ENCODE results near the gene CDCA3.
"Not testable (repeated sequence)": the region's sequence is repeated elsewhere in the genome, so short reads cannot be mapped to it uniquely, and the experiment has no call there.

Gene CDCA3

DNA sequence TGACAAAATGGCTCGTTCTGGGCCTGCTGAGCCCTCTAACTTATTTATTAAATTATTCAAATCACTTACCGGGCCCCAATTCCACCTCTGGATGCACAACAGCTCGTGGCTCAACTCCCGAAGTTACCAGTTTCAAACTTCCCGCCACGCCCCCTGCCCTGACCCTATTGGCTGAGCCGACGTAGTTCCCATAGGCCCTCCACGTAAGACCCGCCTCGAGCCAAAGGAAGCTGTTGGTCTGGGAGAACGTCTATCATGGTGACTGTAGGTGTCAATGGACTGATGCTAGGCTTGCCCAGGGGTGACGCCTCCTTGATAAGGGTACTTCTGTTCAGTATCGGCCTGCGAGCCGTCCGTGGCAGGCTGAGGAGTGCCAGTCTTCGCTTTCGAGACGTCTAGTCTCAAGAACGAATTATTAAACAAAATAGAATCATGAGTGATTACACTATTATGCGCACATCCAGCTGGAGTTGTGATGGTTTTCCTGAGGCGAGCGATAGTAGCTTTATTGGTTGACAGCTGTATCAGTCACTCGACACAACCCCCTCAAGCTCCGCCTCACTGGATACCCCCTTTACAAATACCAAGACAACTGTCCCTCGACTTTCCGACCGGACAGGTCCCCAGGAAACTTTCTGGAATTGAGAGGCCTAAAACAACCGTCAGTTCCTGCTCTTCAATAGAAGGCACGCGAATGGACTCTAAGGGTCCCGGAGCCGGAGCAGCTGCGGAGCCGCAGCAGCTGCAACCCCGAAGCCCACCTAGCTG is at the start of gene CDCA3:
Gene CDCA3 (minus strand): TSS at position 134 of the 768 bp plus-strand sequence. CDS start 334 bp downstream, outside the sequence.
- Mint-ChIP-seq H3K4me3 (peak within 1 kb of the TSS; percentile 84), H3K9me3 (no peaks in the 10 kb centered on the region), H3K36me3 (peaks cover 15% of the 10 kb centered on the region), H3K27ac (peak within 1 kb of the TSS; percentile 82), H3K4me1 (peaks cover 57% of the 10 kb centered on the region), H3K27me3 (no peaks in the 10 kb centered on the region)
- ATAC-seq: peak; percentile 79

DNA sequence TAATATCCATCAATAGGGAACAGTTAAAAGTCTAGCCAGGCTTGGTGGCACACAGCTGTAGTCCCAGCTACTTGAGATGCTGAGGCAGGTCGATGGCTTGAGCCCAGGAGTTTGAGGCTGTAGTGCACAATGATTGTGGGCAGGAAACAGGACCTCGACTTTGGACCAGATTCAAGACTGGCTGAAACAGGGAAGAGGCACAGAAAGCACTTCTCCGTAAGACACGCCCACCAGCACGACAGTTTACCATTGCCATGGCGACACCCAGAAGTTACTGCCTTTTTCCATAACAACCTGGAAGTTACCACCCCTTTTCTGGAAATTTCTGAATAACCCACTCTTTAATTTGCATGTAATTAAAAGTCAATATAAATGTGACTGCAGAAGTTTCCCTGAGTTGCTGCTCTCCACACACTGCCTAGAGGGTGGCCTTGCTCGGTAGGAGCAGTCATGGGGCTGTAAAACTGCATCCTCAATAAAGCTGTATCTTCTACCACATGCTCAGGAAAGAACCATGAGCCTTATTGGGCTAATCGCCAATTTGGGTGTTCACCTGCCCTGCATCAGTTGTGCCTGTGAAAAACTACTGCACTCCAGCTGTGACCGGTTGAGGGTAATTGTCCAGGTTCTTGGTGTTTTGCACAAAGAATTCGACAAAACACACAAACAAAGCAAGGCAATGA is 48.9 kb upstream of the CDCA3 start:
- no peak overlapping the region for H3K4me3 Mint-ChIP-seq
- no peak overlapping the region for H3K27ac Mint-ChIP-seq
- H3K9me3 Mint-ChIP-seq: no peaks in the 10 kb centered on the region
- no peaks in the 10 kb centered on the region for H3K27me3 Mint-ChIP-seq
- peaks cover 7% of the 10 kb centered on the region for H3K4me1 Mint-ChIP-seq
- no peaks in the 10 kb centered on the region for H3K36me3 Mint-ChIP-seq
- ATAC-seq: no peak

DNA sequence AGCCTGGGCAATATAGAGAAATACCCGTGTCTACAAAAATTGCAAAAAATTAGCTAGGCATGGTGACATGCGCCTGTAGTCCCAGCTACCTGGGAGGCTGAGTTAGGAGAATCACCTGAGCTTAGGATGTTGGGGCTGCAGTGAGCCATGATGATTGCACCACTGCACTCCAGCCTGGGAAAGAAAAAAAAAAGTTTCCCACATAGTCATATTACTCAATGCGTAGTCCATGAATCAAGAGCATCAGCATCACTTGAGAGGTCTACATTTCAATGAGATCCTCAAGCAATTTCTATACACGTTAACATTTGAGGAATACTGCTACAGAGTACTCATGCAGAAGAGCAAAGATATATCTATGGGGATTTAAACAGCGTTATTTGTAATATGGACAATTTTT is 48.3 kb upstream of the CDCA3 start:
- H3K9me3 Mint-ChIP-seq: no peaks in the 10 kb centered on the region
- no peaks in the 10 kb centered on the region for H3K36me3 Mint-ChIP-seq

DNA sequence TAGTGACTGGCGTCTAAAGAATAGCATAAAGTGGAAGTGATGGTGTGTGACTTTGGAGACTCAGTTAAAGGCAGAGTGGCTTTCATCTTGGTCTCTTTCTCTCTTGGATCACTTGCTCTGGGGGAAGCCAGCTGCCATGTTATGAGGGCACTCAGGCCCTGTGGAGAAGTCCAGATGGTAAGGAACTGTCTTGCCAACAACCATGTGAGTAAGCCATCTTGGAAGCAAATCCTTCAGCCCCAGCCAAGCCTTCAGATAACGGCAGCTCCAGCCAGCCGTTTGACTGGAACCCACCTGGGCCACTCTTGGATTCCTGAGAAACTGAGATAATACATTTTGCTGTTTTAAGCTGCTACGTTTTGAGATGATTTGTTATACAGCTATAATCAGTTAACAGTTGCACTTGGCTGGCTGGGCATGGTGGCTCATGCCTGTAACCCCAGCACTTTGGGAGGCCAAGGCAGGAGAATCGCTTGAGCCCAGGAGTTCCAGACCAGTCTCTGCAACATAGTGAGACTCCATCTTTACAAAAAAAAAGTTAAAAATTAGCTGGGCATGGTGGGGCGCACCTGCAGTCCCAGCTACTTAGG is 45.9 kb upstream of the CDCA3 start:
- Mint-ChIP-seq H3K27me3 (no peaks in the 10 kb centered on the region), H3K4me3 (no peak overlapping the region), H3K27ac (no peak overlapping the region), H3K4me1 (peaks cover 7% of the 10 kb centered on the region), H3K9me3 (no peaks in the 10 kb centered on the region), H3K36me3 (no peaks in the 10 kb centered on the region)
- no peak for ATAC-seq

More for the DNA sequence above, 48.3 kb upstream of the CDCA3 start:
- H3K4me3 Mint-ChIP-seq: no peak overlapping the region
- no peak overlapping the region for H3K27ac Mint-ChIP-seq
- H3K4me1 Mint-ChIP-seq: peaks cover 7% of the 10 kb centered on the region
- ATAC-seq: no peak
- no peaks in the 10 kb centered on the region for H3K27me3 Mint-ChIP-seq

DNA sequence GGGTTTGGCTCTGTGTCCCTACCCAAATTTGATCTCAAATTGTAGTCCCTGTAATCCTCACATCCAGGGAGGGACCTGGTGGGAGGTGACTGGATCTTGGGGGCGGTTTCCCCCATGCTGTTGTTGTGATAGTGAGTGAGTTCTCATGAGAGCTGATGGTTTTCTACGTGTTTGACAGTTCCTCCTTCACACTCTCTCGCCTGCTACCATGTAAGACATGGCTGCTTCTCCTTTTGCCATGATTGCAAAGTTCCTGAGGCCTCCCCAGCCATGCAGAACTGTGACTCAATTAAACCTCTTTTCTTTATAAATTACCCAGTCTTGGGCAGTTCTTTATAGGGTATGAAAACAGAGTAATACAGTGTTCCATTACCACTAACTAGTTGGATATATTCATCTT is 43.2 kb upstream of the CDCA3 start:
- no peak for ATAC-seq
- Mint-ChIP-seq H3K4me1 (peaks cover 17% of the 10 kb centered on the region), H3K27ac (no peak overlapping the region), H3K36me3 (no peaks in the 10 kb centered on the region), H3K9me3 (no peaks in the 10 kb centered on the region), H3K4me3 (no peak overlapping the region), H3K27me3 (no peaks in the 10 kb centered on the region)

DNA sequence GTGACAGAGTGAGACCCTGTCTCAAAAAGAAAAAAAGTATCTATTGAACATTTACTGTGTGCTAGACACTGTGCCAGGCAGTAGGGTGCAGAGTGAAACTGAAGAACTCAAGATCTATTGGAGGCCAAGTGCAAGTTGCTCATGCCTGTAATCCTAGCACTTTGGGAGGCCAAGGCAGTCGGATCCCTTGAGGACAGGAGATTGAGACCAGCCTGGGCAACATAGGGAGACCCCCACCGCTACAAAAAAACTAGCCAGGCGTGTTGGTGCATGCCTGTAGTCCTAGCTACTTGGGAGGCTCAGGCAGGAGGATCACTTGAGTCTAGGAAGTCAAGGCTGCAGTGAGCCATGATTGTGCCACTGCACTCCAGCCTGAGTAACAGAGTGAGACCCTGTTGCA is 41.6 kb upstream of the CDCA3 start:
- H3K4me3 Mint-ChIP-seq, ATAC-seq, H3K27ac Mint-ChIP-seq, H3K9me3 Mint-ChIP-seq, H3K36me3 Mint-ChIP-seq, H3K27me3 Mint-ChIP-seq: not testable (repeated sequence)
- H3K4me1 Mint-ChIP-seq: peaks cover 16% of the 10 kb centered on the region

DNA sequence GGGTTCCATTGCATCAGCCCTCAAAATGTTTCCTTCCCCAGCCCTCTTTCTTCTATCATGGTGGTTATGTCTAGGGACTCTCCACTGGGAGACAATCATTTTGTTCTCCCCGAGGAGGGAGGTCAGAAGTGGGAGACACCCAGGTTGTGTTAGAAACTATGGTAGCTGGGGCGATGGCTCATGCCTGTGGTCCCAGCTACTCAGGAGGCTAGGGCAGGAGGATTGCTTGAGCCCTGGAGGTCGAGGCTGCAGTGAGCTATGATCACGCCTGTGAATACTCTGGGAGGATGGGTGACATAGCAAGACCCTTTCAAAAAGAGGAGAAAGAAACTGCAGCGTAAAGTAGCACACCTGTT is 40.5 kb upstream of the CDCA3 start:
- no peaks in the 10 kb centered on the region for H3K9me3 Mint-ChIP-seq
- peak overlapping the region; percentile 84 for H3K4me3 Mint-ChIP-seq
- peak overlapping the region; percentile 93 for H3K27ac Mint-ChIP-seq
- ATAC-seq: no peak
- no peaks in the 10 kb centered on the region for H3K27me3 Mint-ChIP-seq
- H3K4me1 Mint-ChIP-seq: peaks cover 16% of the 10 kb centered on the region
- no peaks in the 10 kb centered on the region for H3K36me3 Mint-ChIP-seq

DNA sequence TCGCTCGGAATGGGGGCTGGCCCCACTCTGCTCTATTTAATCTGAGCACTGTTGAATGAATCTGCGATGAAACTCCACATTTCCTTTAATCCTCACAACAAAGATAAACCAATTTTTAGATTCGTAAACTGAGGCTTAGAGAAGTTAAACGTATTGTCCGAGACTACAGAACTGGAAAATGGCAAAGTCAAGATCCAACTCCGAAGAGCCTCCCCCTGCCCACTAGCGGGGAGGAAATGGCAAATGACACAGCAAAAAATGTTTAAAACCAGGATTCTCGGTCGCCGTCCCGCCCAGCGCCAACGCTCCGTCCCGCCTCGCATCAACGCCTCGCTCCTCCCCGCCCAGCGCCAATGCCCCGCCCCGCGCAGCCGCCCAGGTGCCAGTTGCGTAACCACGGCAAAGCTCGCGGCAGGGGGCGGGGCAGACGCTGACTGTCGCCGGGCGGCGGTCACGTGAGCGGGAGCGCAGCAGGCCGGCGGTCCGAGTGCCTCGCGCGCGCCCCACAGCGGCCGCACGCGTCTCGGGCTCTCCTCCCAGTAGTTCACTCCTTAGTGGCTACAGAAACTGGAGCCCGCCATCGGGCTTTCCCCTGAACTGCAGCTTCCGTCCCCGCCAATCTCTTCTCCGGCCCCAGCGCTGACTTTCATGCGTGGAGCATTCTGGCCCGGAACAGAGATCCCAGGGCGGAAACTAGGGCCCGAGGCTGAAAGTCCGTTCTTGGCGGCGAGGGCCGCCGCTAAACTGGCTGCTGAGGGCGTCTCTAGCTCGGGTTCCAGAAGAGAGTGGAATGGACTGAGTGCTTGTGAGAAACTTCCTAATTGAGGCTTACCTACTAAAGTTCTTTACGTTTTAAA is 39.9 kb upstream of the CDCA3 start:
- peak; percentile 98 for ATAC-seq
- Mint-ChIP-seq H3K27ac (peak overlapping the region; percentile 93), H3K4me3 (peak overlapping the region; percentile 84), H3K36me3 (no peaks in the 10 kb centered on the region), H3K4me1 (peaks cover 16% of the 10 kb centered on the region), H3K27me3 (no peaks in the 10 kb centered on the region), H3K9me3 (no peaks in the 10 kb centered on the region)

DNA sequence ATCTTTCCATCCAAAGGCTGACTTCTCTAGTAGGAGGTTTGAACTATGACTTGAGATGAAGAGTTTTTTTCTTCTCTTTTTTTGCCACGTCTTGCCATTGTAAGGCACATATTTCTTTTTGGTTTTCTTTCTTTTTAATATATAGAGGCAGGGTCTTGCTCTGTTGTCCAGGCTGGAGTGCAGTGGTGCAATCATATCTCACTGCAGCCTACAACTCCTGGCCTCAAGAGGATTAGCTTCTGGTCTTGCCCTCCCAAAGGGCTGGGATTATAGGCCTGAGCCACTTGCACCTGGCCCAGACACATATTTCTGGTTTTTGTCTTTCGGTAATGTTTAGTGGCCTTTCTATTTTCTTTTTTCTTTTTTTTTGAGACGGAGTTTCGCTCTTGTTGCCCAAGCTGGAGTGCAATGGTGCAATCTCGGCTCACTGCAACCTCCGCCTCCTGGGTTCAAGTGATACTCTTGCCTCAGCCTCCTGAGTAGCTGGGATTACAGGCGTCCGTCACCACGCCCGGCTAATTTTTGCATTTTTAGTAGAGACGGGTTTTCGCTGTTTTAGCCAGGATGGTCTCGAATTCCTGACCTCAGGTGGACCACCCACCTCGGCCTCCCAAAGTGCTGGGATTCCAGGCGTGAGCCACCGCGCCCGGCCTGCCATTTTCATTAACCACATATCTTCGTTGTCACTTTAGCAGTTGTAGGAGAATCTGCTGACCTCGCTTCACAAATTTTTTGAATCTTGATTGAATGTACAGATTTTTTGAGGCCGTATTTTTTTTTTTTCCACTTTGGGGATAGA is 38.9 kb upstream of the CDCA3 start:
- not testable (repeated sequence) for ATAC-seq, H3K9me3 Mint-ChIP-seq, H3K27me3 Mint-ChIP-seq, H3K36me3 Mint-ChIP-seq
- Mint-ChIP-seq H3K27ac (peak overlapping the region; percentile 93), H3K4me3 (peak overlapping the region; percentile 84), H3K4me1 (peaks cover 16% of the 10 kb centered on the region)

DNA sequence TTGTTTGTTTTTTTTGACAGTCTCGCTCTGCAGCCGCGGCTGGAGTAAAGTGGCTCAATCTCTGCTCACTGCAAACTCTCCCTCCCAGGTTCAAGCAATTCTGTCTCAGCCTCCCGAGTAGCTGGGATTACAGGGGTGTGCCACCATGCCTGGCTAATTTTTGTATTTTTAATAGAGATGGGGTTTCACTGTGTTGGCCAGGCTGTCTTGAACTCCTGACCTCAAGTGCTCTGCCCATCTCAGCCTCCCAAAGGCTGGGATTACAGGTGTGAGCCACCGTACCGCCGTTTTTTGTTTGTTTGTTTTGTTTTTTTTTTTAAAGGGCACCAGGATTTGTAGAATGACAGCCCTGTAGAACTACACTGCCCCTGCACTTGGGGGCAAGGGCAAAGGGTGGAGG is 37.7 kb upstream of the CDCA3 start:
- H3K36me3 Mint-ChIP-seq, H3K4me3 Mint-ChIP-seq, H3K27me3 Mint-ChIP-seq, H3K27ac Mint-ChIP-seq, H3K9me3 Mint-ChIP-seq, ATAC-seq: not testable (repeated sequence)
- H3K4me1 Mint-ChIP-seq: peaks cover 16% of the 10 kb centered on the region

DNA sequence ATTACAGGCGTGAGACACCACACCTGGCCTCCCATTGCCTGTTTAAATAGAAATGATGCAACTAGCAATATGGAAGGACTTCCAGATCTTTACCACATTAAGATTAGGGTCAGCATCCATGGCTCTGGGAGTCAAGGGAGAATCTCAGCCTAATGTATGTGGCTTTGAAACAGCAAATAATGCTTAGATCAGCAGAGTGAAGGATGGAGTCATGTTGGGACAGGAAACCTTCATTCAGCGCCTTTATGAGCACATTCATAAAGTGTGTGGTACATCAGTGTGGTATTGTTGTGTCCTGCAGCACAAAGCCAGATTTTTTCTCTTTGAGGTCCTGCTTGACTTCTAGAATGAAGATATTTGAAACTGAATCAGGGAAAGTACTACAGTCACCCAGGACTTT is 37.3 kb upstream of the CDCA3 start:
- Mint-ChIP-seq H3K9me3 (no peaks in the 10 kb centered on the region), H3K36me3 (no peaks in the 10 kb centered on the region), H3K4me1 (peaks cover 16% of the 10 kb centered on the region), H3K4me3 (no peak overlapping the region), H3K27me3 (no peaks in the 10 kb centered on the region), H3K27ac (no peak overlapping the region)
- ATAC-seq: no peak

DNA sequence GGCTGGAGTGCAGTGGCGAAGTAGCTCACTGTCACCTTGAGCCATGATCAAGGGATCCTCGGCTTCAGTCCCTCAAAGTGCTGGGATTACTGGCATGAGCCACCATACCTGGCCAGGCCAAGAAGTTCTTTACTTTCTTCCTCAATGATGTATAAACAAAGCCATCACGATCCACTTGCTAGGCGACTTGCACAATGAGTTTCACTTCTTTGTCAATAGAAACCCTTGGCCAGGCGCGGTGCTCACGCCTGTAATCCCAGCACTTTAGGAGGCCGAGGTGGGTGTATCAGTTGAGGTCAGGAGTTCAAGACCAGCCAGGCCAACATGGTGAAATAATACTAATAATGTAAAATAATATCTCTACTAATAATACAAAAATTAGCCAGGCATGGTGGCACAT is 36.4 kb upstream of the CDCA3 start:
- Mint-ChIP-seq H3K4me1 (peaks cover 16% of the 10 kb centered on the region), H3K36me3 (no peaks in the 10 kb centered on the region), H3K9me3 (no peaks in the 10 kb centered on the region), H3K4me3 (no peak overlapping the region), H3K27me3 (no peaks in the 10 kb centered on the region), H3K27ac (no peak overlapping the region)
- no peak for ATAC-seq

DNA sequence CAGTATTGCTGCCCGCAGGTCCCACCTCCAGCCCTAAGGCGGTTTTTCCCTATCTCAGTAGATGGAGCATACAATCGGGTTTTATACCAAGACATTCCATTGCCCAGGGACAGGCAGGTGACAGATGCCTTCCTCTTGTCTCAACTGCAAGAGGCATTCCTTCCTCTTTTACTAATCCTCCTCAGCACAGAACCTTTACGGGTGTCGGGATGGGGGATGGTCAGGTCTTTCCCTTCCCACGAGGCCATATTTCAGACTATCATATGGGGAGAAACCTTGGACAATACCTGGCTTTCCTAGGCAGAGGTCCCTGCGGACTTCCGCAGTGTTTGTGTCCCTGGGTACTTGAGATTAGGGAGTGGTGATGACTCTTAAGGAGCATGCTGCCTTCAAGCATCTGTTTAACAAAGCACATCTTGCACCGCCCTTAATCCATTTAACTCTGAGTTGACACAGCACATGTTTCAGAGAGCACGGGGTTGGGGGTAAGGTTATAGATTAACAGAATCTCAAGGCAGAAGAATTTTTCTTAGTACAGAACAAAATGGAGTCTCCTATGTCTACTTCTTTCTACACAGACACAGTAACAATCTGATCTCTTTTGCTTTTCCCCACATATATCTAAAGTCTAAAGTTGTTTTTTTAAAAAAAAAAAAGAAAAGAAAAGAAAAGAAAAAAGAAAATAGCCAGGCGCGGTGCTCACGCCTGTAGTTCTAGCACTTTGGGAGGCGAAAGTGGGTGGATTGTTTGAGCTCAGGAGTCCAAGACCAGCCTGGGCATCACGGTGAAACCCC is 35.3 kb upstream of the CDCA3 start:
- not testable (repeated sequence) for H3K4me3 Mint-ChIP-seq, ATAC-seq, H3K36me3 Mint-ChIP-seq, H3K27me3 Mint-ChIP-seq, H3K9me3 Mint-ChIP-seq, H3K27ac Mint-ChIP-seq
- peaks cover 11% of the 10 kb centered on the region for H3K4me1 Mint-ChIP-seq

DNA sequence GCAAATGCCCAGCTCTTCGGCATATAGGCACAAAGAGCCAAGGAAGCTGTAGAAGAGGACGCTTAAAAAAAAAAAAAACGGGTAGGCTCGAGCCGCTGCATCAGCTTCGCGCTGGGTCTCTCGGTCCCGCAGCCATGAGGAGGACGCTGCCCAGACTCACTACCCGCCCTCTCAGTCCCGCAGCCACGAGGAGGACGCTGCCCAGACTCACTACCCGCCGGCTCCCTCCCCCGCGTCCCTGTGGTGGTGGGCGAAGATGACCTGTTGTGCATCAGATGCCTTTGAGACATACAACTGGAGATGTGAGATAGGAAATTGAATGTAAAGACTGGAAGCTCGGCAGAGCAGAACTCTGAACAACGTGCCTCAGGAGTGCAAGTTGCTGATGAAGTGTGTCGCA is 33.5 kb upstream of the CDCA3 start:
- Mint-ChIP-seq H3K4me1 (no peaks in the 10 kb centered on the region), H3K36me3 (no peaks in the 10 kb centered on the region), H3K27ac (no peak overlapping the region), H3K27me3 (no peaks in the 10 kb centered on the region), H3K4me3 (no peak overlapping the region), H3K9me3 (no peaks in the 10 kb centered on the region)
- ATAC-seq: no peak

Data from stimulated activated memory B cell treated with anti-CD40 and anti-IgM and Interleukin-4, amounts not matched to agents 10 μg/mL and 1 μg/mL and 100 μg/mL, for 72 hours (primary cell).